WERI-Rb-1 (cell line): ENCODE results near the gene SRP68.

Experiments
- DNase-seq: peaks from one replicate; pipeline ENCODE4 v3.0.0-alpha.2; 2020
- H3K27ac ChIP-seq: fragments of 250-450 bp; sonication (Bioruptor Pico); 2 replicates; pipeline ENCODE4 v1.5.1; 2020; ENCODE audit warnings: mild to moderate bottlenecking, moderate library complexity
- H3K27me3 ChIP-seq: fragments of 250-450 bp; sonication (Bioruptor Pico); 2 replicates; pipeline ENCODE4 v1.5.1; 2021; ENCODE audit warnings: mild to moderate bottlenecking, low read depth, moderate library complexity; ENCODE audit not compliant: insufficient read depth, severe bottlenecking
- H3K36me3 ChIP-seq: fragments of 250-450 bp; sonication (Bioruptor Pico); 2 replicates; pipeline ENCODE4 v1.5.1; 2020; ENCODE audit warnings: mild to moderate bottlenecking, moderate library complexity
- H3K4me3 ChIP-seq: 2 replicates; pipeline ENCODE4 v1.5.1; 2011; ENCODE audit warnings: low read depth, mild to moderate bottlenecking, control low read depth, low read length
- H3K9me3 ChIP-seq: fragments of 250-450 bp; sonication (Bioruptor Pico); 2 replicates; pipeline ENCODE4 v1.5.1; 2021; ENCODE audit warnings: mild to moderate bottlenecking, moderate library complexity; ENCODE audit not compliant: severe bottlenecking
- CTCF ChIP-seq: IDR thresholded peaks from 2 replicates; pipeline ENCODE4 v1.5.1; 2011; ENCODE audit warnings: low read depth, mild to moderate bottlenecking, control low read depth, inconsistent platforms, low read length

SRP68 gene

GRCh38 chr17:76027159-76027839, 45.0 kb downstream of the SRP68 start, which contains the start of gene EVPL:
Gene EVPL, minus strand, starts transcription at chr17:76027306. Its CDS starts 108 bp downstream, at chr17:76027198.
- Histone ChIP-seq H3K27me3 (no peaks in the 10 kb centered on the region), H3K9me3 (peaks cover 3% of the 10 kb centered on the region), H3K27ac (peak within 1 kb of the TSS; percentile 64), H3K36me3 (no peaks in the 10 kb centered on the region; the same call in 1 of the 2 replicates), H3K4me3 (peak within 1 kb of the TSS; percentile 23)
- DNase-seq, result peak; percentile 84
- no peak for TF ChIP-seq CTCF

DNA sequence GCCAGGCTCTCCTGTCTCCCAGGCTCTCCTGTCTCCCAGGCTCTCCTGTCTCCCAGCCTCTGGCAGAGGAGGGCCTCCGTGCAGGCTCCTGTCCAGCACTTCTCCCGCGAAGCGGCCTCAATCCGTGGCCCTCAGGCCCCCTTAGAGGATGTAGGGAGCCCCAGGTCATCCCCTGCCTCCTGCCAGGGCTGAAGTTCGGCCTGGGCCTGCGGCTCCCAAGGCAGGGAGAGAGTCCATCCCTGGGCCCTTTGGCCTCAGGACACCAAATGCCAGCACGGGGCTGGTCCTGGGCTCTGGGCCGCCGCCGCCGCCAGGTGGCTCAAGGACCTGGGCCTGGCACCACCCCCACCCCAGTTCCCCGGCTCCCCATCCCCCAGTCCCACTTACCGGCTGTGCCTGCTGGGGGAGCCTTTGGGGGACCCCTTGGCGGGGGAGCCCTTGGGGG, 45.6 kb downstream of the SRP68 start:
- DNase-seq, result peak; percentile 46
- Histone ChIP-seq H3K27me3 (no peaks in the 10 kb centered on the region), H3K36me3 (no peaks in the 10 kb centered on the region; the same call in 1 of the 2 replicates), H3K27ac (peak overlapping the region; percentile 64), H3K4me3 (peak overlapping the region; percentile 23), H3K9me3 (peaks cover 3% of the 10 kb centered on the region)
- no peak for TF ChIP-seq CTCF

- no peak overlapping the region for H3K4me3 ChIP-seq
- DNase-seq, result no peak
- no peaks in the 10 kb centered on the region; the same call in 1 of the 2 replicates for H3K36me3 ChIP-seq
- no peaks in the 10 kb centered on the region for H3K9me3 ChIP-seq
- TF ChIP-seq CTCF, result no peak
- no peaks in the 10 kb centered on the region for H3K27me3 ChIP-seq
- H3K27ac ChIP-seq, result no peak overlapping the region
These were observed 47.0 kb downstream of the SRP68 start for GRCh38 chr17:76025294-76025693.

GRCh38 chr17:76024353-76024752, 48.0 kb downstream of the SRP68 start:
- Histone ChIP-seq H3K9me3 (no peaks in the 10 kb centered on the region), H3K27me3 (no peaks in the 10 kb centered on the region), H3K4me3 (no peak overlapping the region), H3K36me3 (peaks cover under 1% of the 10 kb centered on the region), H3K27ac (no peak overlapping the region)
- DNase-seq, result no peak
- no peak for TF ChIP-seq CTCF

- Histone ChIP-seq H3K4me3 (no peak overlapping the region), H3K27ac (no peak overlapping the region), H3K27me3 (no peaks in the 10 kb centered on the region), H3K9me3 (no peaks in the 10 kb centered on the region), H3K36me3 (peaks cover 4% of the 10 kb centered on the region)
- no peak for TF ChIP-seq CTCF
- DNase-seq, result no peak
These were observed 48.4 kb downstream of the SRP68 start for GRCh38 chr17:76023900-76024237.
